Mammary epithelial cell (primary cell): ENCODE measurements around the gene NSUN6.

ENCODE experiments used
- EZH2 ChIP-seq: IDR thresholded peaks from 2 replicates; pipeline ENCODE4 v1.6.1; 2012; ENCODE audit warnings: low read length, inconsistent platforms, borderline replicate concordance
- TF ChIP-seq, protein P1 (sequence below), 2 donors: IDR thresholded peaks in 1 of 2; conservative IDR thresholded peaks in 1 of 2; 2 replicates each; pipeline ENCODE4 v1.5.1; 2011 to 2012; ENCODE audit warnings: inconsistent platforms in 2 of 2, low read length in 2 of 2, mild to moderate bottlenecking in 2 of 2, control low read depth in 1 of 2, low read depth in 1 of 2; ENCODE audit not compliant: insufficient read depth in 1 of 2; ENCODE audit errors: extremely low read depth in 1 of 2

DNA sequence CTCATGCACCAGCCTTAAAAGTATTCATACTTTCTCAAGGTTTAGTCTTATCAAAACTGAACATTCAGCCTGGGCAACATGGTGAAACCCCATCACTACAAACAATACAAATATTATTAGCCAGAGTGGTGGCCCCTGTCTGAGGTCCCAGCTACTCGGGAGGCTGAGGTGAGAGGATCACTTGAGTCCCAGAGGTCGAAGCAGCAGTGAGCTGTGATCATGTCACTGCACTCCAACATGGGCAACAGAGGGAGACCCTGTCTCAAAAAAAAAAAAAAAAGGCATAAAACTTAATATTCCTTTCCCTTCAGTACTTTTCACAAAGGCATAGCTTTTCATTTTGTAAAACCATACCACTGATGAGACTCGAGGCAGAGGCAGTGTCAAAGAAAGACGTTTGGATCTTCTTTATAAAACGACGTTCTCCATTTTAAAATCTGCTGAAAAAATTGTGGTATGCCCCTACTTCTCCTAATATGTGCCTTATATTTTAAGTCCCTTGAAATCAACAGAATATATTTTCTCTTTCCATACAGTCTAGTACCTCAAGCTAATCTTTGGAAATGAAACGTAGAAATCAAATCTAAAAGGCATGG lies 1.9 kb downstream of the NSUN6 start:
- TF ChIP-seq, protein P1, sequence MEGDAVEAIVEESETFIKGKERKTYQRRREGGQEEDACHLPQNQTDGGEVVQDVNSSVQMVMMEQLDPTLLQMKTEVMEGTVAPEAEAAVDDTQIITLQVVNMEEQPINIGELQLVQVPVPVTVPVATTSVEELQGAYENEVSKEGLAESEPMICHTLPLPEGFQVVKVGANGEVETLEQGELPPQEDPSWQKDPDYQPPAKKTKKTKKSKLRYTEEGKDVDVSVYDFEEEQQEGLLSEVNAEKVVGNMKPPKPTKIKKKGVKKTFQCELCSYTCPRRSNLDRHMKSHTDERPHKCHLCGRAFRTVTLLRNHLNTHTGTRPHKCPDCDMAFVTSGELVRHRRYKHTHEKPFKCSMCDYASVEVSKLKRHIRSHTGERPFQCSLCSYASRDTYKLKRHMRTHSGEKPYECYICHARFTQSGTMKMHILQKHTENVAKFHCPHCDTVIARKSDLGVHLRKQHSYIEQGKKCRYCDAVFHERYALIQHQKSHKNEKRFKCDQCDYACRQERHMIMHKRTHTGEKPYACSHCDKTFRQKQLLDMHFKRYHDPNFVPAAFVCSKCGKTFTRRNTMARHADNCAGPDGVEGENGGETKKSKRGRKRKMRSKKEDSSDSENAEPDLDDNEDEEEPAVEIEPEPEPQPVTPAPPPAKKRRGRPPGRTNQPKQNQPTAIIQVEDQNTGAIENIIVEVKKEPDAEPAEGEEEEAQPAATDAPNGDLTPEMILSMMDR (conservative IDR thresholded peaks at IDR 0.05 in 1 of 2, IDR thresholded peaks at IDR 0.05 in 1 of 2; ENCODE audit: extremely low read depth in 1 of 2, insufficient read depth in 1 of 2, low read depth in 1 of 2, low read length in 2 of 2): no peak
- no peak for TF ChIP-seq EZH2
